Measurements from ENCODE around the gene AGAP1.

Gene AGAP1

GRCh38 chr2:236120141-236120601 is 626.3 kb downstream of the AGAP1 start:
- no peaks in the 10 kb centered on the region for H3K9me2 ChIP-seq (replicated peaks; ENCODE audit: control insufficient read depth, low read length)
- H4K20me1 ChIP-seq (ENCODE audit: control insufficient read depth, insufficient read depth, low read depth, low read length) = no peaks in the 10 kb centered on the region
- no peak overlapping the region for H3K4me3 ChIP-seq (ENCODE audit: low read length)
- H3K4me1 ChIP-seq (ENCODE audit: control insufficient read depth, low read length) = no peaks in the 10 kb centered on the region
- no peak overlapping the region for H3K27ac ChIP-seq (ENCODE audit: low read depth, low read length)
- H3K79me2 ChIP-seq (ENCODE audit: control insufficient read depth, low read length) = no peaks in the 10 kb centered on the region
- no peak for TF ChIP-seq EZH2phosphoT487 (IDR thresholded peaks at IDR 0.05; ENCODE audit: borderline replicate concordance, low read length)
- TF ChIP-seq CTCF (IDR thresholded peaks at IDR 0.05; ENCODE audit: low read depth, low read length, poor library complexity, severe bottlenecking) = no peak
- no peaks in the 10 kb centered on the region for H3F3A ChIP-seq (ENCODE audit: control insufficient read depth, insufficient read depth)
- H3K4me2 ChIP-seq (ENCODE audit: low read length) = no peak overlapping the region
- H3K27me3 ChIP-seq (ENCODE audit: control insufficient read depth, low read length) = no peaks in the 10 kb centered on the region
- H3K9me3 ChIP-seq (ENCODE audit: control insufficient read depth, insufficient read depth, low read length) = no peaks in the 10 kb centered on the region
- H3K36me3 ChIP-seq (ENCODE audit: control insufficient read depth, low read length) = no peaks in the 10 kb centered on the region

GRCh38 chr2:236120829-236121228 is 627.0 kb downstream of the AGAP1 start:
- no peaks in the 10 kb centered on the region for H3K79me2 ChIP-seq (ENCODE audit: control insufficient read depth, low read length)
- H4K20me1 ChIP-seq (ENCODE audit: control insufficient read depth, insufficient read depth, low read depth, low read length) = no peaks in the 10 kb centered on the region
- no peaks in the 10 kb centered on the region for H3K4me1 ChIP-seq (ENCODE audit: control insufficient read depth, low read length)
- no peaks in the 10 kb centered on the region for H3K9me2 ChIP-seq (replicated peaks; ENCODE audit: control insufficient read depth, low read length)
- no peak overlapping the region for H3K27ac ChIP-seq (ENCODE audit: low read depth, low read length)
- H3K4me3 ChIP-seq (ENCODE audit: low read length) = no peak overlapping the region
- H3F3A ChIP-seq (ENCODE audit: control insufficient read depth, insufficient read depth) = no peaks in the 10 kb centered on the region
- H3K4me2 ChIP-seq (ENCODE audit: low read length) = no peak overlapping the region
- TF ChIP-seq EZH2phosphoT487 (IDR thresholded peaks at IDR 0.05; ENCODE audit: borderline replicate concordance, low read length) (no peak), CTCF (IDR thresholded peaks at IDR 0.05; ENCODE audit: low read depth, low read length, poor library complexity, severe bottlenecking) (no peak)
- H3K27me3 ChIP-seq (ENCODE audit: control insufficient read depth, low read length) = no peaks in the 10 kb centered on the region
- H3K9me3 ChIP-seq (ENCODE audit: control insufficient read depth, insufficient read depth, low read length) = no peaks in the 10 kb centered on the region
- H3K36me3 ChIP-seq (ENCODE audit: control insufficient read depth, low read length) = no peaks in the 10 kb centered on the region

GRCh38 chr2:236121546-236121945 is 627.7 kb downstream of the AGAP1 start:
- Histone ChIP-seq H3K9me3 (ENCODE audit: control insufficient read depth, insufficient read depth, low read length) (no peaks in the 10 kb centered on the region), H3K4me2 (ENCODE audit: low read length) (no peak overlapping the region), H3K27ac (ENCODE audit: low read depth, low read length) (no peak overlapping the region), H3K9me2 (replicated peaks; ENCODE audit: control insufficient read depth, low read length) (no peaks in the 10 kb centered on the region), H3K27me3 (ENCODE audit: control insufficient read depth, low read length) (no peaks in the 10 kb centered on the region), H3F3A (ENCODE audit: control insufficient read depth, insufficient read depth) (no peaks in the 10 kb centered on the region), H3K36me3 (ENCODE audit: control insufficient read depth, low read length) (no peaks in the 10 kb centered on the region), H3K4me3 (ENCODE audit: low read length) (no peak overlapping the region), H4K20me1 (ENCODE audit: control insufficient read depth, insufficient read depth, low read depth, low read length) (no peaks in the 10 kb centered on the region), H3K79me2 (ENCODE audit: control insufficient read depth, low read length) (no peaks in the 10 kb centered on the region), H3K4me1 (ENCODE audit: control insufficient read depth, low read length) (no peaks in the 10 kb centered on the region)
- TF ChIP-seq CTCF (IDR thresholded peaks at IDR 0.05; ENCODE audit: low read depth, low read length, poor library complexity, severe bottlenecking) (no peak), EZH2phosphoT487 (IDR thresholded peaks at IDR 0.05; ENCODE audit: borderline replicate concordance, low read length) (no peak)

Measured in DOHH2 (cell line).